H1 (cell line): ENCODE measurements around the gene IGSF9. TPM values are rescaled to one million over a fixed set of nuclear protein-coding genes. Genes with fewer than 3 reads are reported as not detected.

ENCODE experiments used
- CTCF ChIA-PET: fragments of 300-600 bp; sonication (Branson Sonifier 250); formaldehyde crosslinking; loops from one replicate; lab custom pipeline; 2021; ENCODE audit not compliant: partially characterized antibody; lab: Charles Lee
- POLR2A ChIA-PET: fragments of 300-600 bp; sonication (Branson Sonifier 250); formaldehyde crosslinking; loops from one replicate; lab custom pipeline; 2021; ENCODE audit warnings: inconsistent platforms; ENCODE audit not compliant: partially characterized antibody; lab: Charles Lee
- DNase-seq, 2 experiments: peaks; one replicate each; pipeline versions ENCODE4 v3.0.0 to v3.0.0-alpha.2; 2010 to 2022; ENCODE audit warnings: low spot score in 2 of 2, low read depth in 1 of 2, mixed read lengths in 1 of 2
- FAIRE-seq: peaks from 2 replicates; lab custom pipeline; 2011; peaks lifted over from hg19 to GRCh38; lab: Jason Lieb, UNC
- H2AFZ ChIP-seq: 2 replicates; pipeline ENCODE4 v1.8.1; 2012; ENCODE audit warnings: low read length, inconsistent platforms
- H2AK5ac ChIP-seq: 2 replicates; pipeline ENCODE4 v1.6.1; 2013; ENCODE audit warnings: low read depth, low read length
- H2BK120ac ChIP-seq: replicated peaks from 2 replicates; pipeline ENCODE3; 2013; ENCODE audit warnings: low read depth, low read length, inconsistent platforms
- H2BK12ac ChIP-seq: 2 replicates; pipeline ENCODE4 v1.6.1; 2013; ENCODE audit warnings: low read depth, low read length
- H2BK15ac ChIP-seq: 2 replicates; pipeline ENCODE4 v1.6.1; 2013; ENCODE audit warnings: low read length
- H2BK20ac ChIP-seq: 2 replicates; pipeline ENCODE4 v1.6.1; 2013; ENCODE audit warnings: low read length
- H2BK5ac ChIP-seq: 2 replicates; pipeline ENCODE4 v1.6.1; 2013; ENCODE audit warnings: low read depth, low read length
- H3K14ac ChIP-seq: 2 replicates; pipeline ENCODE4 v1.6.1; 2013; ENCODE audit warnings: inconsistent platforms; ENCODE audit not compliant: insufficient read length
- H3K18ac ChIP-seq: 2 replicates; pipeline ENCODE4 v1.6.1; 2013; ENCODE audit warnings: low read length; ENCODE audit errors: extremely low read depth
- H3K23ac ChIP-seq: 2 replicates; pipeline ENCODE4 v1.6.1; 2013; ENCODE audit warnings: inconsistent platforms; ENCODE audit not compliant: insufficient read length
- H3K23me2 ChIP-seq: 2 replicates; pipeline ENCODE4 v1.6.1; 2013; ENCODE audit warnings: low read depth, low read length
- H3K27ac ChIP-seq: 2 replicates; pipeline ENCODE4 v1.6.1; 2011; ENCODE audit warnings: low read depth, low read length, inconsistent platforms
- H3K27me3 ChIP-seq, 4 experiments: replicated peaks in 1 of 4; 1 replicate in 1 of 4; 2 replicates in 3 of 4; pipeline versions ENCODE4 v1.6.1 to v1.8.1; 2011 to 2013; ENCODE audit warnings: low read length in 3 of 4, mild to moderate bottlenecking in 3 of 4, inconsistent platforms in 2 of 4, mixed read lengths in 2 of 4, moderate library complexity in 1 of 4; ENCODE audit not compliant: control insufficient read depth in 3 of 4, insufficient read depth in 3 of 4; ENCODE audit errors: extremely low read depth in 1 of 4
- H3K36me3 ChIP-seq, 4 experiments: 2 replicates each; pipeline versions ENCODE4 v1.6.1 to v1.8.1; 2011 to 2013; ENCODE audit warnings: mild to moderate bottlenecking in 4 of 4, low read length in 3 of 4, moderate library complexity in 2 of 4, control low read depth in 1 of 4, inconsistent platforms in 1 of 4; ENCODE audit not compliant: insufficient read depth in 4 of 4, control insufficient read depth in 2 of 4
- H3K4ac ChIP-seq: replicated peaks from 2 replicates; pipeline ENCODE3; 2013; ENCODE audit warnings: low read length, low read depth, mixed read lengths, inconsistent platforms; ENCODE audit not compliant: insufficient read length
- H3K4me1 ChIP-seq, 4 experiments: replicated peaks in 1 of 4; 1 replicate in 1 of 4; 2 replicates in 3 of 4; pipeline versions ENCODE4 v1.6.1 to v1.8.1; 2011 to 2013; ENCODE audit warnings: low read length in 3 of 4, inconsistent platforms in 2 of 4, mixed read lengths in 1 of 4; ENCODE audit not compliant: insufficient read depth in 4 of 4, control insufficient read depth in 3 of 4
- H3K4me2 ChIP-seq, 2 experiments: 2 replicates each; pipeline versions ENCODE4 v1.6.1 to v1.8.1; 2011 to 2013; ENCODE audit warnings: low read depth in 2 of 2, low read length in 2 of 2, control low read depth in 1 of 2, inconsistent platforms in 1 of 2, mild to moderate bottlenecking in 1 of 2; ENCODE audit not compliant: insufficient read depth in 1 of 2
- H3K4me3 ChIP-seq, 4 experiments: fragments of 200-600, 300-600 bp in 1 of 4; sonication (generic), shearing (Covaris generic), sonication (Bioruptor Twin) in 1 of 4; 2 replicates each; pipeline versions ENCODE4 v1.5.1 to v1.8.1; 2011 to 2016; ENCODE audit warnings: low read length in 4 of 4, low read depth in 3 of 4, control low read depth in 2 of 4, inconsistent platforms in 2 of 4, mild to moderate bottlenecking in 2 of 4, mixed read lengths in 1 of 4, moderate library complexity in 1 of 4; ENCODE audit not compliant: insufficient read depth in 2 of 4; ENCODE audit errors: extremely low read depth in 1 of 4
- H3K56ac ChIP-seq: replicated peaks from 2 replicates; pipeline ENCODE3; 2013; ENCODE audit warnings: low read depth, mild to moderate bottlenecking, mixed read lengths, low read length, inconsistent platforms; ENCODE audit not compliant: insufficient read length
- H3K79me1 ChIP-seq: 2 replicates; pipeline ENCODE4 v1.6.1; 2013; ENCODE audit warnings: low read depth, low read length, control low read depth
- H3K79me2 ChIP-seq, 2 experiments: 2 replicates each; pipeline versions ENCODE4 v1.6.1 to v1.8.1; 2012 to 2013; ENCODE audit warnings: low read length in 2 of 2, mild to moderate bottlenecking in 2 of 2, inconsistent platforms in 1 of 2; ENCODE audit not compliant: insufficient read depth in 2 of 2, control insufficient read depth in 1 of 2
- H3K9ac ChIP-seq, 4 experiments: replicated peaks in 1 of 4; 1 replicate in 1 of 4; 2 replicates in 3 of 4; pipeline versions ENCODE4 v1.6.1 to v1.8.1; 2011 to 2013; ENCODE audit warnings: low read depth in 3 of 4, low read length in 3 of 4, control low read depth in 2 of 4, mild to moderate bottlenecking in 2 of 4, moderate library complexity in 2 of 4, inconsistent platforms in 1 of 4; ENCODE audit errors: extremely low read depth in 1 of 4
- H3K9me3 ChIP-seq, 2 experiments: 2 replicates each; pipeline versions ENCODE4 v1.6.1 to v1.8.1; 2012 to 2013; ENCODE audit warnings: mild to moderate bottlenecking in 2 of 2, moderate library complexity in 2 of 2, control low read depth in 1 of 2, inconsistent platforms in 1 of 2, low read depth in 1 of 2, low read length in 1 of 2, mixed read lengths in 1 of 2; ENCODE audit not compliant: insufficient read depth in 2 of 2
- H4K20me1 ChIP-seq, 2 experiments: replicated peaks in 1 of 2; 2 replicates each; pipeline versions ENCODE3 to v1.8.1; 2011 to 2013; ENCODE audit warnings: inconsistent platforms in 2 of 2, low read length in 2 of 2, mild to moderate bottlenecking in 1 of 2; ENCODE audit not compliant: insufficient read depth in 2 of 2, control insufficient read depth in 1 of 2
- H4K5ac ChIP-seq: 2 replicates; pipeline ENCODE4 v1.6.1; 2013; ENCODE audit warnings: low read length, low read depth, mixed read lengths, inconsistent platforms; ENCODE audit not compliant: insufficient read length
- H4K8ac ChIP-seq: 2 replicates; pipeline ENCODE4 v1.8.0; 2013; ENCODE audit warnings: mild to moderate bottlenecking, moderate library complexity, low read length, inconsistent platforms; ENCODE audit not compliant: insufficient read depth; ENCODE audit errors: extremely low read depth
- H4K91ac ChIP-seq: replicated peaks from 2 replicates; pipeline ENCODE3; 2013; ENCODE audit warnings: low read length, mixed read lengths, inconsistent platforms; ENCODE audit not compliant: insufficient read length
- RBBP5 ChIP-seq: IDR thresholded peaks from 2 replicates; pipeline ENCODE4 v1.7.1; 2012; ENCODE audit warnings: low read depth, mild to moderate bottlenecking, inconsistent platforms, low read length, moderate library complexity, borderline replicate concordance
- TEAD4 ChIP-seq: IDR thresholded peaks from 2 replicates; pipeline ENCODE4 v1.6.1; 2012; ENCODE audit warnings: low read depth, low read length, inconsistent platforms, mixed read lengths
- WGBS, 2 experiments: shearing (Covaris generic) in 1 of 2; methylation state at CpG; one replicate each; pipeline versions ENCODE4 v1.1.6 to v1.1.7; 2013 to 2015; ENCODE audit warnings: low lambda C conversion rate in 2 of 2, mixed read lengths in 2 of 2, inconsistent platforms in 1 of 2, low coverage in 1 of 2, missing lambda C conversion rate in 1 of 2; ENCODE audit not compliant: insufficient replicate concordance in 2 of 2, insufficient coverage in 1 of 2, insufficient read length in 1 of 2; ENCODE audit errors: extremely low coverage in 1 of 2, missing lambda C conversion rate in 1 of 2; 5-methylcytosine and 5-hydroxymethylcytosine counted together
- polyA plus RNA-seq, 7 experiments: library from polyadenylated mRNA; depleted of rRNA in 3 of 7; stranded (reverse) in 5 of 7; unstranded in 2 of 7; fragments of >200 nt in 5 of 7; fragments of 200-250 nt in 2 of 7; gene quantifications; 1 replicate in 5 of 7; 2 replicates in 1 of 7; 4 replicates in 1 of 7; pipeline versions ENCODE4 v1.2.1 to v1.2.3, GENCODE V29; 2011 to 2013; ENCODE audit warnings: missing spikeins in 2 of 7, mixed read lengths in 2 of 7
- total RNA-seq: library from RNA; stranded (reverse); fragmentation: NEBNext Ultra II Directional; extraction: Animal tissue kit (Norgen Biotek cat#: 25700); gene quantifications from 2 replicates; pipeline ENCODE4 v1.2.1, GENCODE V29; 2021

Gene IGSF9
- total and polyA plus RNA-seq, 2 of the 8 experiments (the other 6 are each of a cell fraction or from before 2014, with no cell fraction given), result 10.9 to 28.1 TPM

DNA sequence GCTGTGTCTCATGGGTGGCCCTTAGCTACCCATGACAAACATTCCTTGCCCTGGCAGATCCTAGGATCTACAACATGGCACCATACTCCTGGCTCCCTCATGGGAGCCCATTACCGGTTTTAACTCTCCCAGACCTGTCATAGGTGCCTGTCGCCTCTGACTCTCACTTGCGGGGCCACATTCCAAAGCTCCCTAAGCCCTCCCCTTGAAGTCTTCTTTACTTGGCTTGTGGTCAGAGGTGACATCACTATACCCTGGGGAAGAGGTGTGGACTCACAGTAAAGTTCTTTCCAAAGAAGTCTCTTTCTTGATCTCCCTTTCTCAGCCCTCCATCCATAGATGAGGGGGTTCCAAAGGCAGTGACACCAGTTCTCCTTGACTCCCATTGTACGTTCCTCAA, 14.0 kb upstream of the IGSF9 start:
- Histone ChIP-seq H2BK120ac (no peak overlapping the region), H3K9ac (no peak overlapping the region), H2BK12ac (no peak overlapping the region), H3K36me3 (no peaks in the 10 kb centered on the region), H2BK15ac (0 out of 2 replicates have a peak overlapping the region, but pooled peaks have one; percentile 31), H4K20me1 (no peaks in the 10 kb centered on the region), H2BK20ac (no peak overlapping the region), H3K27ac (no peak overlapping the region), H3K4me2 (no peak overlapping the region), H4K91ac (no peak overlapping the region), H3K56ac (no peak overlapping the region), H2AK5ac (no peak overlapping the region), H3K23me2 (no peaks in the 10 kb centered on the region), H3K9me3 (no peaks in the 10 kb centered on the region), H3K79me1 (no peaks in the 10 kb centered on the region), H4K5ac (no peak overlapping the region), H3K4ac (no peak overlapping the region), H3K79me2 (no peaks in the 10 kb centered on the region), H3K18ac (no peak overlapping the region), H2AFZ (no peak overlapping the region), H3K27me3 (no peaks in the 10 kb centered on the region), H3K4me3 (no peak overlapping the region), H3K23ac (no peak overlapping the region), H2BK5ac (no peak overlapping the region), H4K8ac (no peak overlapping the region), H3K14ac (no peak overlapping the region), H3K4me1 (no peaks in the 10 kb centered on the region; a peak in 1 of 7 replicates)
- no peak for FAIRE-seq
- POLR2A ChIA-PET, result interaction anchor here (1.1 to 1.3 kb wide), 2 partner anchors 10 to 14 kb away, joined by 3 to 5 read pairs; partner anchors contain the start of gene IGSF9
- 83% methylated on average over 4 of the region's 4 CpGs; no CpG with 5 or more reads in 1 of the 2 experiments for WGBS, 2 experiments
- CTCF ChIA-PET, result interaction anchor here (0.6 to 35.5 kb wide), 6 partner anchors 13 to 1115 kb away, joined by 3 to 696 read pairs (median 6); no protein-coding TSS in a partner anchor
- no peak for DNase-seq
- no peak for TF ChIP-seq TEAD4
- no peak for TF ChIP-seq RBBP5
